HPDE6-E6E7 (cell line): ENCODE results near the gene PRR33.

ENCODE experiments used
- DNase-seq: peaks from one replicate; pipeline ENCODE4 v3.0.0; 2011; ENCODE audit warnings: missing footprints; ENCODE audit errors: extremely low spot score

PRR33 gene

DNA sequence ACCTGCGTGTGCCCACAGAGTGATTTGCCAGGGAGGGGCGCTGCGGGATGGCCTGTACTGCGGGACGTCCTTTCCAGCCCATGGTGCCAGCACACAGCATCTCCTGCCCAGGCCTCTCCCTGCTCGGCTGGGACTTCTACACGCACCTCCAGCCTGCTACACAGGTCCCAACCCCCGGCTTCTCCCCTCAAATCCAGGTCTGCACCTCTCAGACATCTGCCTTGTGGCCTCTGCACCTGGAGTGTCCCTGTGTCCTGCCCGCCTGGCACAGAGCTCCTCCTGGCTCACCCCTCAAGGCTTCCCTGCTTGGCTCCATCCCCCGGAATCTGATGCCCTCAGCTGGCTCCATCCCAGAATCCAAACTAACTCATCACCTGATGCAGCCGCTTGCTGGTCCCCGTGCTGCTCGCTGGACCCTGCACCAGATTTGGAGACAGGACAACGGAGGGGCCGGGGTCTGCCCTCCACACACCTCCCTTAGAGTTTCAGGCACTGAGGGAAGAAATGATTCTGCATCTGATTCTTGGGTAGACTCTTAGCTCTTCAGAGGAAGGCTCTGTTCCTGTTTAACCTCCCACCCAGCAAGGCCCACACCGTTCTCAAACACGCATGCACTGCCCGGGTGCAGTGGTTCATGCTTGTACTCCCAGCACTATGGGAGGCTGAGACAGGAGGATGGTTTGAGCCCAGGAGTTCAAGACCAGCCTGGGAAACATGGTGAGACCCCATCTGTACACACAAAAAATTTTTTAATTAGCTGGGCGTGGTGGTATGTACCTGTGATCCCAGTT is 42.9 kb downstream of the PRR33 start:
- DNase-seq, result no peak

- no peak for DNase-seq
Measured at GRCh38 chr11:1847926-1848639, 43.6 kb downstream of the PRR33 start.

- DNase-seq, result no peak
Measured at GRCh38 chr11:1847006-1847735, 44.5 kb downstream of the PRR33 start.

- DNase-seq, result no peak
Measured at GRCh38 chr11:1846453-1846932, 45.2 kb downstream of the PRR33 start.

GRCh38 chr11:1845561-1846452 is 45.9 kb downstream of the PRR33 start:
- DNase-seq, result no peak

- no peak for DNase-seq
Measured at GRCh38 chr11:1845095-1845429, 46.6 kb downstream of the PRR33 start.

- no peak for DNase-seq
Measured at GRCh38 chr11:1844221-1845094, 47.2 kb downstream of the PRR33 start.

GRCh38 chr11:1843796-1844195 is 47.9 kb downstream of the PRR33 start:
- DNase-seq, result no peak

- no peak for DNase-seq
Measured at GRCh38 chr11:1843098-1843473, 48.6 kb downstream of the PRR33 start.

- DNase-seq, result no peak
Measured at GRCh38 chr11:1842149-1843097, 49.3 kb downstream of the PRR33 start.

GRCh38 chr11:1841511-1842148 is 50.1 kb downstream of the PRR33 start:
- no peak for DNase-seq

GRCh38 chr11:1840780-1841480 is 50.8 kb downstream of the PRR33 start:
- DNase-seq, result no peak

DNA sequence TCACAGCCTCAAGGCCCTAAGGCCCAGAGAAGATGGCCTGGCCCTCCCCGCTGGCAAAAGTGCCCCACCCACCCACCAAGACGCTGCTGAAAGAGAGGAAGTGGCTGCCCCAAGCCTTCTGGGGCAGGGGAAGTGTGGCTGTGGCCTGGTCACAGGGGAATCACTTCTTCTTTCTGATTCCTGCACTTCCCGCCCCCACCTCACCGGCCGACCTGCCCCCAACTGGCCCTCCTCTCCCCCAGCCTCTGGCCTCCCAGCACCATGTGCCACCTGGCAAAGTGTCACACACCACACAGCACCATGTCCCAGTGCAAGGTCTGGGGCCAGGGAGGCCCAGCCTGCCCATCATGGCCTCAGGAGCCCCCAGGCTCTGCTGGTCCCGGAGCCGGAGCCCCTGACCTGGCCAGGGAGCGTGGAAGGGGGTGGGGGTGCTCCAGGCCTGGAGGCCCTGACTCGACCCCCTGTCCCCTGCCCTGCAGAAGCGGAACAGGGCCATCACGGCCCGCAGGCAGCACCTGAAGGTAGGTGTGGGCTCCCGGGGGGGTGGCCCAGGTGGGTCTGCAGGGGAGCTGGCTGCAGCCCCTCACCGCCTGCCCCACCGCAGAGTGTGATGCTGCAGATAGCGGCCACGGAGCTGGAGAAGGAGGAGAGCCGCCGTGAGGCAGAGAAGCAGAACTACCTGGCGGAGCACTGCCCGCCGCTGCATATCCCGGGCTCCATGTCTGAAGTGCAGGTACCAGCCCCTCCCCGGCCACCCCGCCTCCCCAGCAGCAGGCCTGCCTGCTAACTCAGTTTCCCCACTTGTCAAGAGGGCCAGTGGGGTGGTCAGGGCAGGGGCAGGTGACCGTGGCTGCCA is 51.5 kb downstream of the PRR33 start:
- no peak for DNase-seq

- DNase-seq, result no peak
Measured at GRCh38 chr11:1839204-1839923, 52.3 kb downstream of the PRR33 start.

DNA sequence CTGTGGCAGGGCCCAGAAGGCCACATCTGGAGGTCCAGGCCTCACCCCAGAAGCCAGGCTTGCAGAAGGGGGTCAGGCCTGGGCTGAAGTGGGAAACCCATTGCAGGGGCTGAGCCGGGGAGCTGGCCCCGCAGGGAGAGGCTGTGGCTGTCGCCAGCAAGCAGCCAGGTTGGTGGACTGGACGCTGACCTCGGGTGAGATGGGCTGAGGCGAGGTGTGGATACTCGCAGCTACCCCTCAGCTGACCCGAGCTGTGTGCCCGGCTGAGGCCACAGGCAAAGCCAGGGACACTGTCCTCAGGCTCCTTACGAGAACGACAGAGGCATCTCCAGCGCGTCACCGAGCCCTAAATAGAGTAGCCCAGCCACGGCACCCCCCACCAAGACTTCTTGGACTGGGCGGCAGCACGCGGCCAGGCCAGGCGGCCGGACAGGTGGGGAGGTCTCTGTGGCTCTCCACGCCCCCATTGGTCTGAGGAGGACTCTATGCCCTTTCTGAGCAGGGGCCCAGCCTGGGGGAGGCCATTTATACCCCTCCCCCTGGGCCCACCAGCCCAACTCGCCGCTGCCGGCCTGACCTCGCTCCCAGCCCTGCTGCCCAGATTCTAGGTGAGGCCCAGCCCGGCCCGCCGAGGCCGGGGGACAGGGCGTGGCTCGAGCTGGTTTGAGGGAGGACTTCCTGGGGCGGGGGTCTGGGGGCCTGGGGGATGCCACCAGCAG is 53.1 kb downstream of the PRR33 start, which contains the start of gene TNNI2:
Gene TNNI2, plus strand, starts transcription at position 556 of the 719 bp plus-strand sequence. CDS start 716 bp downstream, outside the sequence.
- no peak for DNase-seq
